Measurements from ENCODE around the gene NEMP1. TPM values are rescaled to one million over a fixed set of nuclear protein-coding genes. Genes with fewer than 3 reads are reported as not detected.

Gene NEMP1
- total RNA-seq, 2 donors from 2014 or later = 4.9 to 5.8 TPM

- ATAC-seq (no peak), DNase-seq (no peak)
- intact Hi-C loops (cut with DNase I, micrococcal nuclease) = loop anchor here in 1 of 2 donors (5.0 kb wide), 1 partner anchor 99 kb away; the partner anchor contains the start of gene STAT6
These were observed 65.8 kb downstream of the NEMP1 start for GRCh38 chr12:57012600-57013465.

GRCh38 chr12:57011438-57012424 lies 66.9 kb downstream of the NEMP1 start:
- intact Hi-C loops (cut with DNase I, micrococcal nuclease) = loop anchor here in 1 of 2 donors (5.0 kb wide), 1 partner anchor 101 kb away; the partner anchor contains the start of gene STAT6

GRCh38 chr12:57010627-57011247 lies 67.9 kb downstream of the NEMP1 start:
- DNase-seq = no peak
- ATAC-seq = no peak
- intact Hi-C loops (cut with DNase I, micrococcal nuclease) = loop anchor here in 1 of 2 donors (5.0 kb wide), 1 partner anchor 102 kb away; the partner anchor contains the start of gene STAT6

More at GRCh38 chr12:57011438-57012424, 66.9 kb downstream of the NEMP1 start:
- no peak for ATAC-seq
- DNase-seq = no peak

- DNase-seq = no peak
- intact Hi-C loops (cut with DNase I, micrococcal nuclease) = loop anchor here (5.0 to 10.0 kb wide), 3 partner anchors 52 to 255 kb away; partner anchors contain the start of genes PRIM1 (in 1 of the 2) and STAT6 (in 1 of the 2)
- ATAC-seq = no peak
These were observed 68.5 kb downstream of the NEMP1 start for GRCh38 chr12:57009949-57010626.

- intact Hi-C loops (cut with DNase I, micrococcal nuclease) = loop anchor here (5.0 to 10.0 kb wide), 2 partner anchors 54 to 253 kb away; partner anchors contain the start of gene PRIM1 (in 1 of the 2)
- DNase-seq (no peak), ATAC-seq (peak; percentile 49)
These were observed 70.4 kb downstream of the NEMP1 start for GRCh38 chr12:57008178-57008577.

- intact Hi-C loops (cut with DNase I, micrococcal nuclease) = loop anchor here (5.0 to 10.0 kb wide), 2 partner anchors 55 to 252 kb away; partner anchors contain the start of gene PRIM1 (in 1 of the 2)
- ATAC-seq (peak; percentile 7), DNase-seq (no peak)
These were observed 71.6 kb downstream of the NEMP1 start for GRCh38 chr12:57006809-57007475.

- ATAC-seq (peak; percentile 73), DNase-seq (peak in 1 of 2 donors; percentile 68)
- intact Hi-C loops (cut with DNase I, micrococcal nuclease) = loop anchor here (5.0 to 10.0 kb wide), 2 partner anchors 56 to 251 kb away; partner anchors contain the start of gene PRIM1 (in 1 of the 2)
These were observed 72.4 kb downstream of the NEMP1 start, which contains the start of gene ZBTB39 for GRCh38 chr12:57005980-57006808. ZBTB39 (minus strand) TSS chr12:57006546; CDS start chr12:57004917, 1,629 bp downstream.

Other genes with a start within 250 kb of the NEMP1 start
- gene SDR9C7, start 144.4 kb downstream of the NEMP1 start, total RNA-seq = not detected
- under 1 TPM; 0.18 to 0.28 TPM for gene RDH16, start 121.2 kb downstream of the NEMP1 start, total RNA-seq
- 1 to 10 TPM; 3.2 to 4.5 TPM for gene ZBTB39, start 72.2 kb downstream of the NEMP1 start, total RNA-seq
- 1 to 10 TPM; 1.4 to 2.8 TPM for gene TAC3, start 62.3 kb downstream of the NEMP1 start, total RNA-seq
- gene MYO1A, start 28.7 kb downstream of the NEMP1 start, total RNA-seq = 100 to 1,000 TPM; 281 to 296 TPM
- gene NAB2, start 10.3 kb upstream of the NEMP1 start, total RNA-seq = 1 to 10 TPM; 2.3 to 8.9 TPM
- 100 to 1,000 TPM; 182 to 214 TPM for gene STAT6, start 32.6 kb upstream of the NEMP1 start, total RNA-seq
- gene LRP1, start 49.7 kb upstream of the NEMP1 start, total RNA-seq = 100 to 1,000 TPM; 117 to 119 TPM
- gene LRP1-AS, start 68.8 kb upstream of the NEMP1 start, total RNA-seq = not detected
- gene NXPH4, start 138.0 kb upstream of the NEMP1 start, total RNA-seq = not detected
- 10 to 100 TPM; 45.3 to 58.8 TPM for gene SHMT2, start 150.9 kb upstream of the NEMP1 start, total RNA-seq
- gene STAC3, start 172.4 kb upstream of the NEMP1 start, total RNA-seq = 1 to 10 TPM; 2.0 to 4.2 TPM